Lung (tissue), 12 donors: ENCODE results near the gene LMO1. TPM values are rescaled to one million over a fixed set of nuclear protein-coding genes. Genes with fewer than 3 reads are reported as not detected.

Experiments used
- ATAC-seq: fragments of 200-7000 bp; cut with Tn5 transposase; one replicate; pipeline ENCODE4 v1.9.1; 2020; ENCODE audit warnings: moderate number of reproducible peaks; ENCODE audit not compliant: insufficient read depth, low FRiP score
- DNase-seq, 3 donors: peaks; one replicate each; pipeline ENCODE4 v3.0.0-alpha.2; 2013 to 2017
- H3K27ac ChIP-seq, 2 donors: one replicate each; pipeline ENCODE4 v1.5.1; 2013; ENCODE audit warnings: mild to moderate bottlenecking in 2 of 2, moderate library complexity in 2 of 2, control low read depth in 1 of 2, inconsistent platforms in 1 of 2, low read depth in 1 of 2, low read length in 1 of 2
- H3K27me3 ChIP-seq, 3 donors: one replicate each; pipeline ENCODE4 v1.5.1; 2013; ENCODE audit warnings: low read length in 2 of 3; ENCODE audit not compliant: control insufficient read depth in 3 of 3, insufficient read depth in 3 of 3
- H3K36me3 ChIP-seq, 4 donors: one replicate each; pipeline ENCODE4 v1.5.1; 2013; ENCODE audit warnings: low read length in 4 of 4, mild to moderate bottlenecking in 1 of 4, moderate library complexity in 1 of 4; ENCODE audit not compliant: control insufficient read depth in 4 of 4, insufficient read depth in 4 of 4
- H3K4me1 ChIP-seq, 5 donors: one replicate each; pipeline ENCODE4 v1.5.1; 2013; ENCODE audit warnings: low read length in 5 of 5, mild to moderate bottlenecking in 2 of 5, moderate library complexity in 1 of 5; ENCODE audit not compliant: control insufficient read depth in 5 of 5, insufficient read depth in 5 of 5
- H3K4me3 ChIP-seq: one replicate; pipeline ENCODE4 v1.5.1; 2013; ENCODE audit warnings: mild to moderate bottlenecking, control low read depth, moderate library complexity
- H3K9ac ChIP-seq, 2 donors: one replicate each; pipeline ENCODE4 v1.5.1; 2013; ENCODE audit warnings: low read length in 2 of 2, control low read depth in 1 of 2; ENCODE audit not compliant: insufficient read depth in 1 of 2
- H3K9me3 ChIP-seq, 4 donors: one replicate each; pipeline ENCODE4 v1.5.1; 2013; ENCODE audit warnings: low read length in 3 of 4, mild to moderate bottlenecking in 1 of 4, moderate library complexity in 1 of 4; ENCODE audit not compliant: control insufficient read depth in 4 of 4, insufficient read depth in 3 of 4
- WGBS, 2 donors: extraction: QIAGEN DNeasy Blood & Tissue Kit; methylation state at CpG; one replicate each; pipeline ENCODE4 v1.1.7; 2013; 5-methylcytosine and 5-hydroxymethylcytosine counted together
- polyA plus RNA-seq, 2 donors: library from polyadenylated mRNA; stranded (reverse); fragments of 200-250 nt; gene quantifications; one replicate each; pipeline ENCODE4 v1.2.1, GENCODE V29; 2013
- total RNA-seq, 2 donors: library from RNA; depleted of rRNA in 1 of 2; stranded (reverse); fragments of >200 nt in 1 of 2; gene quantifications; one replicate each; pipeline ENCODE4 v1.2.1, GENCODE V29; 2014 to 2021
- TF ChIP-seq, protein P1 (sequence below): IDR thresholded peaks from 2 replicates; pipeline ENCODE4 v1.5.1; 2012; ENCODE audit warnings: mild to moderate bottlenecking; ENCODE audit errors: control extremely low read depth, extremely low read depth
- donor health status: control.
- donor health status: control.
- donor health status: Bipolar disorder and iron deficiency.
- donor health status: healthy.
- donor health status: DM: yes; HTN: yes; CAD: no.

The LMO1 gene
- total and polyA plus RNA-seq, 4 donors, result 0.26 to 0.34 TPM; not detected in 2

DNA sequence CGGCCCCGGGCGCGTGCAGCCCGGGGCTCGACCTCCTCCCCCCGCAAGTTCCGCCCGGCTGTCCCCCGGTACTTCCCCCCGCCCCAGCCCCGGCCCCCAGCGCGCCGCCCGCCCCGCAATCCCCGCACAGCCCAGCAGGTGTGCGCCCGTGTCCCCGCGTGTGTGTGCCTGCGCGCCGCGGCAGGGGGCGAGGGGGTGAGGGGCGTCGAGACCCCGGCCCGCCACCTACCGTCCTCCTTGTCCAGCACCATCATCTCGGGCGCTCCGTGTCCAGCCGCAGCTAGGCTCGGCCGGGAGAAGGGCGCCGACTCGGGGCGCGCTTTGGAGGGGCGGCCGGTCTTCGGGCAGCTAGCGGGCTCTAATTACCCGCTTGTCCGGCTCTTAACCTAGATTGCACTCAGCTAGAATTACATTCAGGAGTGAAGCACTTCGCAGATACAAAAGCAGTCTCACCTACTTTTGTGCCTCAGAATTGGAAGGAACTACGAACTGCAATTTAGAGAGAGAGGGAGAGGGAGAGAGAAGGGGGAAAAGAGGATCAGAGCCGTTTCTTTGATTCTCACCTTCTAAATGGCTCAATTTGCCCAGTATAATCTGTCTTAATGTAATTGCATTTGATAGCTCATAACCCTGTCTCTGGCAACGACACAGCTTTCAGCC is 439 bp downstream of the LMO1 start:
- H3K27ac ChIP-seq, result no peak overlapping the region
- H3K36me3 ChIP-seq, result no peaks in the 10 kb centered on the region
- peaks cover 36 to 64% (median 57%) of the 10 kb centered on the region in 3 donors for H3K27me3 ChIP-seq
- DNase-seq, result peak in 1 of 3 donors; percentile 27
- TF ChIP-seq, protein P1, sequence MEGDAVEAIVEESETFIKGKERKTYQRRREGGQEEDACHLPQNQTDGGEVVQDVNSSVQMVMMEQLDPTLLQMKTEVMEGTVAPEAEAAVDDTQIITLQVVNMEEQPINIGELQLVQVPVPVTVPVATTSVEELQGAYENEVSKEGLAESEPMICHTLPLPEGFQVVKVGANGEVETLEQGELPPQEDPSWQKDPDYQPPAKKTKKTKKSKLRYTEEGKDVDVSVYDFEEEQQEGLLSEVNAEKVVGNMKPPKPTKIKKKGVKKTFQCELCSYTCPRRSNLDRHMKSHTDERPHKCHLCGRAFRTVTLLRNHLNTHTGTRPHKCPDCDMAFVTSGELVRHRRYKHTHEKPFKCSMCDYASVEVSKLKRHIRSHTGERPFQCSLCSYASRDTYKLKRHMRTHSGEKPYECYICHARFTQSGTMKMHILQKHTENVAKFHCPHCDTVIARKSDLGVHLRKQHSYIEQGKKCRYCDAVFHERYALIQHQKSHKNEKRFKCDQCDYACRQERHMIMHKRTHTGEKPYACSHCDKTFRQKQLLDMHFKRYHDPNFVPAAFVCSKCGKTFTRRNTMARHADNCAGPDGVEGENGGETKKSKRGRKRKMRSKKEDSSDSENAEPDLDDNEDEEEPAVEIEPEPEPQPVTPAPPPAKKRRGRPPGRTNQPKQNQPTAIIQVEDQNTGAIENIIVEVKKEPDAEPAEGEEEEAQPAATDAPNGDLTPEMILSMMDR, result no peak
- peaks cover 0 to 18% (median 4%) of the 10 kb centered on the region in 5 donors for H3K4me1 ChIP-seq
- no peak for ATAC-seq
- 1% methylated on average over 41 to 53 of the region's 53 CpGs for WGBS, 2 donors
- H3K9ac ChIP-seq, result no peak overlapping the region
- H3K4me3 ChIP-seq, result no peak overlapping the region
- no peaks in the 10 kb centered on the region for H3K9me3 ChIP-seq

DNA sequence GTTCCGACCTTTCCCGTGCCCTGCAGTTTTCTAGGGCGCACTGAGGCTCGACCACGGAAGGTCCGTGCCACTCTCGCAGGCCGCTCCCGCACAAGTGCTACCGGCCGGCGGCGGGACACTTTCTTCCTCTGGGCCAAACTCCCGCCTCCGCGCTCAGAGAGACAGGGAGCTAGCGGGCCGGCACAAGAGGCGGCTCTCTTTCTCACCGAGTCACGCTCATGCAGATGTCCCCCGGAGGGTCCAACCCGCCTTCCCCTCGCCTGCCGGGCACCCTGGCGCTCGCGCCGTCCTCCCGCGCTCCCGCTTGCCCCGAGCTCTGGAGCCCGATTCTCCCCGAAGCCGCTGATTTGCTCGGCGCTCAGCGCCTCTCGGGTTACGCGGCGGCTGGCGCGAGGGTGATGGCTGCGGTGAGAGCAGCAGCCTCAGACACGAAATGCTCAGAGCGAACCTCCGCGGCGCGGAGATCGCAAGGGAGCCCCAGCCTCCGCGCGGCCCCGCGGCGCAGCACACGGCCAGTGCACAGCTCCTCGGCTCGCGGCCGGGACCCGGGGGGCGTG is 1.0 kb downstream of the LMO1 start:
- H3K9me3 ChIP-seq, result no peaks in the 10 kb centered on the region
- H3K4me1 ChIP-seq, result peaks cover 0 to 13% (median 4%) of the 10 kb centered on the region in 5 donors
- no peaks in the 10 kb centered on the region for H3K36me3 ChIP-seq
- TF ChIP-seq, protein P1, result no peak
- no peak overlapping the region for H3K27ac ChIP-seq
- WGBS, 2 donors, result 2% methylated on average over 66 of the region's 66 CpGs
- peak; percentile 59 to 69 (median 62) for DNase-seq
- ATAC-seq, result peak; percentile 6
- H3K4me3 ChIP-seq, result no peak overlapping the region
- H3K27me3 ChIP-seq, result peaks cover 33 to 65% (median 54%) of the 10 kb centered on the region in 3 donors
- H3K9ac ChIP-seq, result no peak overlapping the region

DNA sequence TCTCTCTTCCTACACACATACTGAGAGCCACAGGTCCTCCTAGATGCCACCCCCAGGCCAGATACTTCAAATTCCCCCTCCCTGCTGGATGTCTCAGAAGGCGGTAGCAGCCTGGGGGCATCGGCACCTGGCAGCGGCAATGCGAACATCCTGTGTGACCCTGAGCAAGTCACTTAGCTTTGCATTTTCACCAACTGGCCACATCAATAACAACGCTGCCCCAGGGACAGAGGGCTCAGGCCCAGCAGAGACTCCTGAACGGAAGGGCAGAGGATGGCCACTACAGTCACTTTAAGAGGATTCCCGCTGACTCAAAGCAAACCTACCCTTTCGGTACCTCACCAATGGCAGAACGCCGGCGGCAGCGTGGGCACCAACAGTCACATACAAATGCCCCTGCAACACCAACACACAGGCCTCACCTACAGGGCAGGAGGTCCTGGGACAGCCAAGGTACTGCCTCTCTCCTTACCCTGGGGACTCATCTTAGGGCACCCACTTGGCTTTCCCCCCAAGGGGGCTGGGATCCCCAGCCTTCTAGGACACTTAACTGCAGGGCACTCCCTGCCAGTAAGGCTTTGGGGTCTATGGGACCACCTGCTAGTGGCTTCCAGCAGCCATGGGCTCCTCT is 1.6 kb downstream of the LMO1 start:
- TF ChIP-seq, protein P1, result no peak
- Histone ChIP-seq H3K9ac (no peak overlapping the region), H3K9me3 (no peaks in the 10 kb centered on the region), H3K27me3 (peaks cover 27 to 60% (median 48%) of the 10 kb centered on the region in 3 donors), H3K4me3 (no peak overlapping the region), H3K27ac (no peak overlapping the region), H3K36me3 (no peaks in the 10 kb centered on the region), H3K4me1 (peaks cover 0 to 13% (median 4%) of the 10 kb centered on the region in 5 donors)
- ATAC-seq (no peak), DNase-seq (no peak)
- WGBS, 2 donors, result 73 to 85% methylated on average over 12 of the region's 12 CpGs
